ENCODE results near the gene DCDC2B.
A peak's percentile ranks its signal among the peaks of the same experiment; 100 is the strongest.
"Not testable (repeated sequence)": the region's sequence is repeated elsewhere in the genome, so short reads cannot be mapped to it uniquely, and the experiment has no call there.

Gene DCDC2B

DNA sequence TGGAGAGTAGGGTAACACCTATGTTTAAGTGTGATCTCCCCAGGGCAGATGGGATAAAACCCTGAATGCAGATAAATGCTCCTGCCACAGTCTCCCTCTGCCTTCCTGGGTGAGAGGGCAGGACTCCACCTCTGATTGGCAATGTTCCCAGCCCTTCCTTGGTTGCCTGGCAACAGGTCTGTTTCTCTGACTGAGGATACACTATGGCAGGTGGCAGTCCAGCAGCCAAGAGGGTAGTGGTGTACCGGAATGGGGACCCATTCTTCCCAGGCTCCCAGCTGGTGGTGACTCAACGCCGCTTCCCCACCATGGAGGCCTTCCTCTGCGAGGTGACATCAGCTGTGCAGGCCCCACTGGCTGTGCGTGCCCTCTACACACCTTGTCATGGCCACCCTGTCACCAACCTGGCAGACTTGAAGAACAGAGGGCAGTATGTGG lies at the start of gene DCDC2B:
DCDC2B (plus strand) TSS at position 199 of the 438 bp plus-strand sequence; CDS start at position 204, 5 bp downstream.
- DNase-seq: peak; percentile 88

DNA sequence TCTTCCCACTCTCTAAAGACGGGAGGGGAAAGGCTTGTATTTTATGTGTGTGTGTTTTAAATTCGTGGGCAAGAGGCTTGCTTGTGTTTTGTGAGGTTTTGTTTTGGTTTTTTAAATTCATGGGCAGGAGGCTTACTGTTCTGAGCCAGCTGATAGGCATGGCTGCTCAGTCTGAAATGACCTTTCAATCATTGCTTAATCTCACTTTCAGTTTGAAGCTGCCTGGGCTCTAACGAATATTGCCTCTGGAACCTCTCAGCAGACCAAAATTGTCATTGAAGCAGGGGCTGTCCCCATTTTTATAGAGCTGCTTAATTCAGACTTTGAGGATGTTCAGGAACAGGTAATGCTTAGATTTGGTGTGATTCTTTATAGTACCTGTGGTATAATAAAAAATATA lies 49.7 kb upstream of the DCDC2B start:
- no peak for DNase-seq

DNA sequence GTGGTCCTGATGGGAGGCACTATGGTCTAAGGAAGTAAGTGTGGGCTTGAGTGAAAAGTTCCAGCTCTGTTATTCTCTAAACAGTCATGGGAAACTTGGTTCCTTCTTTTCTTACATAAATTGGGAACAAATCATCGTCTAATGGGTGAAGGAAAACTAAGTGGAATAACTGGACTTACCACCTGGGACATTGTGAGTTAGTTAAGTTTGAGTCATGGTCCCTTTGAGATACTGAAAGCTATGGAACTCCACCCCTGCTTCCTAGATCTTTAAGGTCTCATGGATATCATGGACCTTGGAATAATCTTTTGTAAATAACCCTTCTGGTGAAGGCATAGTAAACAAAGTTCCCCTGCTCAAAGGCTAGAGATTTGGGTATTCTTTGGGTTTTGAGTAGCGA lies 45.5 kb upstream of the DCDC2B start:
- DNase-seq: no peak

DNA sequence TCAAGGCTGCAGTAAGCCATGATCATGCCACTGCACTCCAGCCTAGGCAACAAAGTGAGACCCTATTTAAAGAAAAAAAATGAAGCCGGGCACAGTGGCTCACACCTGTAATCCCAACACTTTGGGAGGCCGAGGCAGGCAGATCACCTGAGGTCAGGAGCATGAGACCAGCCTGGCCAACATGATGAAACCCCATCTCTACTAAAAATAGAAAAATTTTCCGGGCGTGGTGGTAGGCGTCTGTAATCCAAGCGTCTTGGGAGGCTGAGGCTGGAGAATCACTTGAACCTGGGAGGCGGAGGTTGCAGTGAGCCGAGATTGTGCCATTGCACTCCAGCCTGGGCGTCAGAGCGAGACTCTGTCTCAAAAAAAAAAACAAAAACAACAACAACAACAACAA lies 43.3 kb upstream of the DCDC2B start:
- DNase-seq: not testable (repeated sequence)

DNA sequence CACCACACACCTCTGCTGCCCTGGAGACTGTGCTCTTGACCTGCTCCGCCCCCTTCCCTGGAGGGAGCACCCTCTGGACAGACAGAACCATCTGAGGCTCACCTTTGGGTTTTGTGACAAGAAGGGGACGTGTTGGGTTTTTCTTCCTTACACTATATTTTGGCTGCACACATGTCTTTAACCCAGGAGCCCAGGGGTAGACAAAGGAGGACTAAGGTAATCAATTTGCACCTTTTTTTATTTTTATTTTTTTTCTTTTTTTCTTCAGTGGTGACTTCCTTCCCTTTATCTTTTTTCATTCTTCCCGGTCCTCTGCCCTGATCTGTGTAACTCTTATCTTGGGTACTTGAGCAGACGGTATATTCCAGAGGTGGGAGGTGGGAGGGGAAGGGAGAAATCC lies 37.9 kb upstream of the DCDC2B start:
- DNase-seq: no peak

DNA sequence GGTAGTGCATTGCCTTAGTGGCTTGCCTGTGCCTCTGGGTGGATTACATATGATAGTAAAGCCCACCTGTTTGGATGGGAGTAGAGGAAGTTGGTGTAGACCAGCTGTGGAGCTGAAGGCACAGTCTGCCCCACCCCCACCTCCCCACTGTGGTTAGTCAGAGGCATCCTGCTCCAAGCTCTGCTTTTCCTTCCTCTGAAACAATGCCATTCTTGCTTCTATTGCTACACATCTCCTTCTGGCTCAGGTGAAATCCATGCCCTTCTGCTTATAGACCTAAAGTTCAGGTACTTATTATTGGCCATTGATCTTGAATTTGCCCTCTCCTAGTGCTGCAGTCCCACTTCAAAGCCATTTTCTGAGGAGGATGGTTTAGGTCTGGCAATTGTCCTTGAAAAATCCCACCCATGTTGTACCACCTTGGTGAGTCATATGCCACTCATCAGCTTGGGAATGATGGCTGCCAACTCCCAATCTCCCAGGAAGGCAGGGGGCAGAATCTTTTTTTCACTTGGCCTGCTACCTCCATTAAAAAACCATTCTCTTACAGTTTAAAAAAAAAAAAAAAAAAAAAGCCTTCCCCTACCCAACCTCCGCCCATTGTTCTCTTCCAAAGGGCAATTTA lies 36.2 kb upstream of the DCDC2B start:
- no peak for DNase-seq

DNA sequence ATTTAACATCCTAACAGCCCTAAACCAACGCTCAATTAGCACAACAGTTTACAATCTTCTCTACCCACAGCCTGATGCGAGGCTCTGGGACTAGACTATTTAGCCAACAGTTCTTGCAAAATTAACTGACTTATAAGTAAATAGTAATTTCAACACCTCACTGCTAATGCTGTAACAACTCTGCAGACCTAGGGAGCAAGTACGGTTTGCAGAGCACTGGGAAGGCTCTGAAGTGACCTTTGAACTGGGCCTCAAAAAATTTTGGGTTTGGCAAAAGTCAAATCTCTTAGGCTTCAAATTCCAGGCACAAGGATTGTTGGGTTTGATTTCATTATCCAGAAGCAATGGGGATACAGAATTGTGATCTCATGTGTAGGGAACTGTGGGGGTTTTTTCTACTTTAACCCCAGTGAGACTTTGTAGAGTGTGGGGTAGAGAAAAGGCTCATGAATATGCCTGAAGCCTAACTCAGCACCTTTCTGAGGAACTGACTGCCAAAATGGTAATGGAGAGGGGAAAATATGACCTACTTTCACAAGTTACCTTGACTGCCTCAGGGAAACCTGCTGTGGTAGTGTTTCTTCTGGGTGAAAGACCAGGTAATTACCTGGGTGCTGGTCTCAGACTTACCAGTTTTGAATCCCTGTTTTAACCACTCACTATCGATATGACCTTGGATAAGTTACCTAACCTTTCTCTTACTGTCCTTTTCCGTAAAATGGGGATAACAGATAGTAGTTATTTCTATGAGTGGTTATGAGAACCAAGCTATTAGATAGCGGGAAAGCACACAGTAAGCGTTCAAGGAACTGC lies 30.3 kb upstream of the DCDC2B start:
- DNase-seq: no peak

DNA sequence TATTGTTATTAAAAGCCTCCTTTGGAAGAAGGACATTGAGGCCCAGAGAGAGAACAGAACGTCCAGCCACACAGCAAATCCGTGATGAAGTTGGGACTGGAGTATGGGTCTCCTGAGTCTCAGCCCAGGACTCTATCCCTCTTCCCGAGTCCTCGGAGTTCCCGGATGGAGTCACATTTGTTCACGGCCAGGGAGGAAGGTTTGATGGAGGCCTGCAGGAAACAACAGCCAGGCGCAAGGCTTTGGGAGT lies 29.8 kb upstream of the DCDC2B start:
- DNase-seq: no peak

DNA sequence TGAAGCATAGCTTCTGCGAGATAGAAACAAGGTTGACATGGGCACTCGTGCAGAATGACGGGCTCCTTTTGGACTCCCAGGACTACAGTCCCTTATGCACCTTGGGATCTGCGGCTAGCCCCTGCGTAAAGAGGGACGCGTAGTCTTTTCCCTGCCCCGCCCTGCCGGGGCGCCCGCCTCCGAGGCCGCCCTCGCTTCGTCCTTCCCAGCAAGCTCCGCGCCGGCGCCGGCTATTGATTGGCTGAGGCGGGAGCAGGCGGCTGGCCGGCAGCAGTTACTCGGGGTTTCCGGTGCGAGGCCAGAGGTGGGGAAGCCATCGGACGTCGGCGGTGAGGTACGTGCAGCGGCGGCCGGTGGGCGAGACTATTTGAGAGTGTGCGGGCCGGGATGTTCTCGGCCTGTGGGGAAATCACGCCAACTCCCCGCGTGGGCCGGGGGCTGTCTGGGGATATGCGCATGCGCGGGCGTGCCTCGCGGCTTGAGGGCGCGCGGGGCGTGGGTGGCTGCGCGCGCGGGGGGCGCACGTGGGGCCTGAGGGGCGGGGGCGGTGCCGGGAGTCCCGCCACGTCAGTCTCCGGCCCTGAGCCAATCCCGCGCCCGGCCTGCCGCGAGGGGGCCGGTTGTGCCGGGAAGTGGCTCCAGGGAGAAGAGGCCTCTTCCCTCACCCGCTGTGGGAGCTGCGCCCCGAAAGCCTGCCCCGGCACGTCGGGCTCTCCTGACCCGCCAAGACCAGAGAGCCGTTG lies 29.3 kb upstream of the DCDC2B start, which contains the start of gene TXLNA:
TXLNA (plus strand) TSS at position 233 of the 743 bp plus-strand sequence. CDS start 671 bp downstream, outside the sequence.
- DNase-seq: peak; percentile 97

DNA sequence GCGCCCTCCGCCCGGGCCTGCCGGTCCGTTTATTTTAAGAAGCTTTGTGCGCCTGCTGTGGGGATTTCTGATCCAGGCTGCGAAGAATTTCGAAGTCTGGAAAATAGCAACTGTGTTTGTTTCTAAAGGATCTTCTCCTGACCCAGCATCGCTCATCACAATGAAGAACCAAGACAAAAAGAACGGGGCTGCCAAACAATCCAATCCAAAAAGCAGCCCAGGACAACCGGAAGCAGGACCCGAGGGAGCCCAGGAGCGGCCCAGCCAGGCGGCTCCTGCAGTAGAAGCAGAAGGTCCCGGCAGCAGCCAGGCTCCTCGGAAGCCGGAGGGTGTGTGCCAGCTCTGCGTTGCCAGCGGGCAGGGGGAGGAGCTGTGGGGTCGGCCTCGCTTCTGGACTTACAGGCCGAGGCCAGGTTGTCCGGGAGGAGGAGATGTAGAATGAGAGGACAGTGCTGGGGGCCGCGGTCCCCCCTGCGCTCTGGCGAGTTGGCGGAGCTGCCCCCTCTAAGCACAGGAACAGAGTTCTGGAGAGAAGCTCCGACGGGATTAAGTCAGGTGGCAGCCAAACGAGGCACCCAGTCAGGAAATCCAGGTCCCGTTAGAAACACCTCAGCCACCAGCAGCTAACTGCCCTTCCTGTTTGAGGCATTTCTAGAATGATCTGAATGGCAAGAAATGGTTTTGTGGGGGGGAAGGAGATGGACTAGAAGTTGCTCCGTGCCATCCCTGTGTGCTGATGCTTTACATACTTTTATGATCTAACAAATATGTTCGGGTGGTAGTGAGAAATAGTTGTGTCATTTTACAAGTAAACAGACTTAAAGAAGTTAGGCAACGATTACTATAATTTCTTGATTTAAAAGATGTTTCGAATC lies 28.5 kb upstream of the DCDC2B start:
- peak; percentile 44 for DNase-seq

DNA sequence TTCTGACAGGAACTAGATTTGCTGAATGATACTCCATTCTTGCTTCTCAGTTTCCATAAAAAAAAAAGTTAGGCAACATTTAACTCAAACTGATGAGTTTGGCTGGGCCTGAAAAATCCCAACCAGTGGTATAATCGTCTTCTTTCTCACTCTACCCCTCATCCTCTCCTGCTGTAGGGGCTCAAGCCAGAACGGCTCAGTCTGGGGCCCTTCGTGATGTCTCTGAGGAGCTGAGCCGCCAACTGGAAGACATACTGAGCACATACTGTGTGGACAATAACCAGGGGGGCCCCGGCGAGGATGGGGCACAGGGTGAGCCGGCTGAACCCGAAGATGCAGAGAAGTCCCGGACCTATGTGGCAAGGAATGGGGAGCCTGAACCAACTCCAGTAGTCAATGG lies 27.8 kb upstream of the DCDC2B start:
- no peak for DNase-seq

DNA sequence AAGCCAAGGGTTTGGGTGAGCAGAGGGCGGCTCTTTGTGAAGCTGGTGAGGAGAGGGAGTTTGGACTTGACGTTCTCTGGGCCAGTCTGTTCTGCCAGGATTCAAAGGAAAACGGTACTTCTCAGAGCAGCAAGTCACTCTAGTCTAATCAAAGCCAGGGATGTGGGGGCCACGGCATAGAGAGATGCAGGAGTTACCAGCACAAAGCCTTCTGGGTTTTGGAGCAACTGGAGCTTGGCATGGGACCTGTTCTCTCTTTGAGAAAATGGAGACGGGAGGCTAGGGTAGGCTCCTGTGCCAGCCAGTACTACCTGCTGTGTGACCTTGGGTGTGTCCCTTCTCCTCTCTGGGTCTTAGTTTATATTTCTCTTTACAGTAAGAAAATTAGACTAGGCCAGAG lies 27.3 kb upstream of the DCDC2B start:
- no peak for DNase-seq

DNA sequence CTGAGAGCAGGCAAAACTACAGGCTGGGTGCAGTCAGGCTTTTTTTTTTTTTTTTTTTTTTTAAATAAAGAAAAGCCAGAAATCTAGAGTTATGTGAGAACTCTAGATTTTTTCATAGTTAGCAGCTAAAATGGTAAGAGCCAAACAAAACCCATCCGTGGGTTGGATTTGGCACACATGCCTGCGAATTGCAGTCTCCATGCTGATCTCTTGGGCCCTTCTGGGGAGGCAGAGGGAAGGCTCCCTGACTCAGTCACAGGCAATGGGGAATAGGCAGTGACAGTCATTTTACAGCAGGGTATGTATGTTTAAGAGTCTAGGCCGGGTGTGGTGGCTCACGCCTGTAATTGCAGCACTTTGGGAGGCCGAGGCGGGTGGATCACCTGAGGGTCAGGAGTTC lies 26.8 kb upstream of the DCDC2B start:
- no peak for DNase-seq

DNA sequence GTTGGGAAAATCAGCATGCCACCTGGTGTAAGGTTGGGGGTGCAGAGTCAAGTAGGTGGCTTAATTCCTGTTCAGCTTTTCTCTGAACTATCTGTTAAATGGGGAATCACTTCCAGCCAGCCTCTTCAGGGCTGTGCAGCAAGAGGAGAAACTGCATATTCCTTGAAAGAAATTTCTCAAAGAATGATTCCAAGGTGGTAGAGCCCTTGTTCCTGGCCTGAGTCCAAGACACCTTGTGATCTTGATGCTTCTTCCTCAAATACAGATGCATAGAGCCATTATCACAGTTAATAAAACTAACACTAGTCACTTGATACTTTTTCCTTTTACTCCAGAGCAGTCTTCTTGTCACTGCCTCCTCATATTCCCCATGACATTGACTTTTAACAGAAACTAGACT lies 24.2 kb upstream of the DCDC2B start:
- DNase-seq: no peak

DNA sequence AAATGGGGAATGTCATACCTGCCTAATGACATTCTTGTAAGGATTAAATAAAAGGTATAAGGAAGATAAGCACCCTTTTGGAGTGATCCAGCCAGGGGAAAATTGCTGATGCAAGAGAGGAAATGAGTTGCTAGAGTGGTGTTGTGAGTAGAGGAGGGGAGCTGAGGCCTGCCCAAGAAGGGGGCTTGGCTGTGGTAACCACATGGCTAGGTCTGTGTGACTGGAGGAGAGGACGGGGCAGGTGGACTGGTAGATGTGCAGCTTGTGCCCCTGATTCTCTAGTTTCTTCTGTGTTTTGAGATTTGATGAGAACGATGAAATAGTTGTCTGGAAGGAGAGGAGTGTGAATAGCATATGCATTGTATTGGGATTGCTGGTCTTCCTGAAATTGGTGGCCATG lies 22.8 kb upstream of the DCDC2B start:
- DNase-seq: no peak

DNA sequence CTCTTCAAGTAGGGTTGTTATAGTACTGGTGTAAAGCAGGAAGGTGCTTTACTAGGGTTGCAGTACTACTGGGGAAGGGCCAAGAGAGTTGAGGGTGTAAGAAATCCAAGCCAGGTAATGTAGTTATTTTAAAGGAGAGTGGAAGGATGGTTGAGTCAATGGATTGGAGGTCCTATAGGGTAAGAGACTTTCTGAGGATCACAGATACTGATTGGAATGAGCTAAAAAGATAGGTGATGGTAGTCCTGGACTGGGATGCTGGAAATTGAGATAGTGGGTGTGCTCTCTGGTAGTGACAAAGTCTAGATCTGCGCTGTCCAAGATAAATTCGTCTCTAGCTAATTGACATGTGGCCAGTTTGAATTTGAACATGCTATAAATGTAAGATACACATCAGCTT lies 22.4 kb upstream of the DCDC2B start:
- no peak for DNase-seq

DNA sequence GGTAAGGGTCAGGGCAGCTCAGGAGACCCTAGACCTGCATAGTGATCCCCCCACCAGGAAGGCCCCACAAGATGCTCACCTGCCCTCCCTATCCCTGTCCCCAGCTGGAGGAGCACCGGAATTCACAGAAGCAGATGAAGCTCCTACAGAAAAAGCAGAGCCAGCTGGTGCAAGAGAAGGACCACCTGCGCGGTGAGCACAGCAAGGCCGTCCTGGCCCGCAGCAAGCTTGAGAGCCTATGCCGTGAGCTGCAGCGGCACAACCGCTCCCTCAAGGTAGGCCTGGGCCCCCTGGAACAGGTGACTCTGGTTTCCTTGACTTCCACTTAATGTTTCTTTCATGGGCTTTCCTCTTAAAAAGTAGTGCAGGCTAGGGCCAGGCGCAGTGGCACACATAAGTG lies 21.0 kb upstream of the DCDC2B start:
- DNase-seq: no peak

DNA sequence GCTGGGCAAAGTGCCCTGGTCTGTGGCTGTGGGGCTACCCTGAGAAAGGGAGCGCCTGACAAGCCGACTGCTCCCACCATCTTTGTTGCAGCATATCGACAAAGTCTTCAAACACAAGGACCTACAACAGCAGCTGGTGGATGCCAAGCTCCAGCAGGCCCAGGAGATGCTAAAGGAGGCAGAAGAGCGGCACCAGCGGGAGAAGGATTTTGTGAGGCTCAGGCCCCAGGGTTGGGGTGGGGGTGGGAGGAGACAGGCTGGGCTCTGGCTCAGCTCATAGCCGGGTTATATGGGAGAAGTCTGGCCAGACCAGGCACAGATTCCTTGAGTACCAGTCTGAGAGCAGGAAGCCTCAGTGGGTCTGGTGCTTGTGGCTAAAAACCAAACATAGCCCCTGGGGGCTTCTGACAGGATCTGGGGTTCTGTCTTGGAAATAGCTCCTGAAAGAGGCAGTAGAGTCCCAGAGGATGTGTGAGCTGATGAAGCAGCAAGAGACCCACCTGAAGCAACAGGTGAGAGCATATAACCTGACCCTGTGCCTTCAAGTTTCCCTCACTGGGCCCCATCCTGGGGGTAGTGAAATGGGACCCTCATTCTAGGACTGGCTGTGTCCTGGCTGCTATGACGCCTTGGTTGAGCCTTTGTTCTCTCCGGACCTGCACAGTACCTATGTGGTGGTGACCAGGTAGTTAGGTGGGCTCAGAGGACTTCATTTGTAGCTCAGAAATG lies 16.5 kb upstream of the DCDC2B start:
- no peak for DNase-seq

DNA sequence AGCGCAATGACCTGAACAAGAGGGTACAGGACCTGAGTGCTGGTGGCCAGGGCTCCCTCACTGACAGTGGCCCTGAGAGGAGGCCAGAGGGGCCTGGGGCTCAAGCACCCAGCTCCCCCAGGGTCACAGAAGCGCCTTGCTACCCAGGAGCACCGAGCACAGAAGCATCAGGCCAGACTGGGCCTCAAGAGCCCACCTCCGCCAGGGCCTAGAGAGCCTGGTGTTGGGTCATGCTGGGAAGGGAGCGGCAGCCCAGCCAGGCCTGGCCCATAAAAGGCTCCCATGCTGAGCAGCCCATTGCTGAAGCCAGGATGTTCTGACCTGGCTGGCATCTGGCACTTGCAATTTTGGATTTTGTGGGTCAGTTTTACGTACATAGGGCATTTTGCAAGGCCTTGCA lies 13.9 kb upstream of the DCDC2B start:
- no peak for DNase-seq

DNA sequence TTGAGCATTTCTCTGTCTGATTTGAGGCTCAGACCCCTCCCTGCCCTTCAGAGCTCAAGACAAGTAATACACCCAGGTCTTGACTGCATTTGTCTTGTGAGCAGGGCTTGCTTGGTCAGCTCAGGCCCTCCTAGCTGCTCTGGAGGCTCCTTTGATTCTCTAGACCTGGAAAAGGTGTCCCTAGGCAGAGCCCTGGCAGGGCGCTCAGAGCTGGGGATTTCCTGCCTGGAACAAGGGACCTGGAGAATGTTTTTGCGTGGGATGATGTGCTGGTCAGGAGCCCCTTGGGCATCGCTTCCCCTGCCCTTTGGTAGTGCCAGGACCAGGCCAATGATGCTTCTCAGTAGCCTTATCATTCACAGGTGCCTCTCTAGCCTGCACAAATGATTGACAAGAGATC lies 13.4 kb upstream of the DCDC2B start:
- DNase-seq: no peak

DNA sequence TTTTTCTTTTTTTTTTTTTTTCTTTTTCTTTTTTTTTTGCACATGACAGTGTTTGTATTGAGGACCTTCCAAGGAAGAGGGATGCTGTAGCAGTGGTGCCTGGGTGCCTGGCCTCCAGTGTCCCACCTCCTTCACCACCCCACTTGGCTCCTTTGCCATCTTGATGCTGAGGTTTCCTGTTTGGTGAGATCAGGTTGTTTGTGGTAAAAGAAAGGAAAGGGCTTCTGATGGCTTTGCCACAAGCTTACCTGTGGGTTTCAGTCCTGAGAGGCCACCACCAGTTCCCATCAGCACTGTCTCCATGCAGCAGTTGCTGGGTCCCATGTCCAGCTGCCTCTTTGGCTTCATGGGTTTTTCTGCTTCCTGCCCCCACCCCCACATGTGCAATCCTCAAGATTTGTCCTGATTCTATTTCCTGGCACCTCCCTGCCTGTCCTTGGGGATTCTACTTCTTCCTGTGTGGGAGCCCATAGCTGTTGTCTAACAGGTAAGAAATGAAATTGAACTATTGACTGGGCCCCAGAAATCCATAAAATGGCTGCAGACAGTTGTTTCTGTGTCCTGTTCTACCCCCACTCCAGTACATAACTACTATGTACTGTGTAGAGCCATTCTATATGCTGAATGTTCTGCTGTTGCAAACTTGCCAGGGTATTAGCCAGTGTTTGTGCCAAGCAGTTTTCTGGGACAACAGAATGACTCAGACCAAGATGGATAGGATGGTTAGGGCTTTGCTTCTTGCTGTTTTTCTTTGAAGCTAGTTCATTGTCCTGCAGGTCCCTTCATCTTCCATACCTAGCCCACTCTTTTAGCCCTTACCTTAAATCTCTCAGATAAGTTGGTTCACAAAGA lies 12.7 kb upstream of the DCDC2B start:
- DNase-seq: no peak

All from NCI-H1092 treated with DMSO at 0.1 percent for 48 hours (cell line).